HG03432 (cell line): Measurements from ENCODE around the gene RCVRN.

ENCODE experiments used
- ATAC-seq: cut with Tn5 transposase; IDR thresholded peaks from one replicate; pipeline ENCODE4 v1.9.1; 2021; ENCODE audit warnings: mild to moderate bottlenecking, moderate library complexity; ENCODE audit not compliant: unreplicated experiment

RCVRN gene

GRCh38 chr17:9899280-9900043 is 5.6 kb downstream of the RCVRN start:
- ATAC-seq = no peak

DNA sequence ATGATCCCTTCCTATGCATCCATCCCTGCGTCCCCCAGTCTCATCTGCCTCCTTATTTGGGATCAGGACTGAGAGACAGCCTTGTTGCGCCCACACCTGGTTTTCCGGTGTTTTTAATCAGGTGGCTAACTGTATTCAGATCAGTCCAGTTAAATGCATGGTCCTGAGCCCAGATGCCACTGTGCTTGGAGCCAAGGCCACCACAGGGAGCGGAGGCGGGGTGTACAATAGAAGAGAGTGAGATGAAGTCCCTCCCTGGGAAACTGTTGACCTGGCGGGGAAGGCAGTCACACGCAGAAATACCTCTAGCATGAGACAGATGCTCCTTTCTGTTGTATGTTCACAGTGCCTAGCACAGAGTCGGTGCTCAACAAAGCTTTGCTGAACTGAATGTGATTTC is 6.3 kb downstream of the RCVRN start:
- ATAC-seq = no peak

DNA sequence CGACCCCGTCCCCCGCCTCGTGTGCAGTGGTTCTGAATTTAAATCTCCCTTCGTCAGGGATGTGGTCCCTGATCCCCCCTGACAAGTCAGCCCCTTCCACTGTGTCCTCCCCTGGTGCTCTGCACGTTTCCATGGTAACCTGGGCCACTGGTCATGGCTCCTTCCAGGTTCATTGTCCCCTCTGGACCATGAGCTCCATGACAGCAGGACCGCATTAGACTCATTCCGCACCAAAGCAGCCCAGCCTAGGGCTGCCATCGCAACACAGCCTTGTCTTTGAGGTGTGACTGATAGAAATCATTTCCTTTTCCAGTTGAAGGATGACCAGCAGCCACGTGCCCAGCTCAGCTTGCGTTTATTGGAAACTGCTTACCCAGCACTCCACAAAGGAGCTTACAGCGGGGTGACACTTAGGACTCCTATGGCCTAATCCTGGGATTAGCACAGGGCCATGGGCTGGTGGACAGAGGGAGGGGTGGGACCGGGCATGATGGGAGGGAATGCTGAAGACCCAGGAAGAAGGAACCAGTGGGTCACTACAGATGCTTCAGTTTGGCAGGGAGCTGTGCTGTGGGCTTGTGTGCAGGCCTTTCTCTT is 7.6 kb downstream of the RCVRN start:
- no peak for ATAC-seq

GRCh38 chr17:9895923-9896322 is 9.1 kb downstream of the RCVRN start:
- no peak for ATAC-seq

DNA sequence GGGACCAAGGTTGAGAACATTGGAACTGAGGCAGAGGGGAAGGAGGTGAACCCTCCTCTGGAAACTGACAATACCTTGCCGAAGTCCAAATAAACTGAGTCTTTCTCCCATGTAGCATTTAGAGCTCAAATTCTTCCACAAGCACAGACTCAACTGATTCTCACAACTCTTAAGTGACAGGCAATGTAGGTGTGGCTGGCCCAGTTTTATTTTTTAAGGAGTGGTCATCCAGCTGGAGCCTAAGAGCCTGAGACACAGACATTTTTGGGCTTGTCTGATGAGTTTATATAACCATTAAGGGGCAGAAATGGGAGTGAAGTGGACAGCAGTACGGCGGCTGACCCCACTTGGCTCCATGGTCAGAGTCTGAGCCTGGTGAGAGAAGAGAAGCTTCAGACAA is 10.8 kb downstream of the RCVRN start:
- no peak for ATAC-seq

- no peak for ATAC-seq
Measured at GRCh38 chr17:9893411-9894012, 11.6 kb downstream of the RCVRN start.

DNA sequence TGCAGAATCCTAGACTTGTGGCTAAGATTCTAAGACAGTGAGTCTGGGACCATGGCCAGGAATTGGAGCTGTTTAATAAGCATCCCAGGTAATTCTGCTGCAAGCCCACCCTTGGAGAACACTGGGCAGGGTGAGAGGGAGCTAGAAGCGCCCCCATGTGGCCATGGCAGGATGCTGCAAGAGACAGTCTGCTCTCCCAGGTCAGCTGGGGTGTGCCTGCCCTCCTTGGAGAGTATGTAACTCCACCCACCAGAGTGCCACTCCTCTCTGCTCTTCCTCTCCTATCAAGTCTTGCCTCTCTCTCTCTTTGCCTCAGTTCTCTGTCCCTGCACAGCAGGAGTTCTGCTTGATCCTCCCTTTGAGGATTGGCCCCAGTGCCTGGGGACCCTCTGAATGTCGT is 14.9 kb downstream of the RCVRN start:
- no peak for ATAC-seq

DNA sequence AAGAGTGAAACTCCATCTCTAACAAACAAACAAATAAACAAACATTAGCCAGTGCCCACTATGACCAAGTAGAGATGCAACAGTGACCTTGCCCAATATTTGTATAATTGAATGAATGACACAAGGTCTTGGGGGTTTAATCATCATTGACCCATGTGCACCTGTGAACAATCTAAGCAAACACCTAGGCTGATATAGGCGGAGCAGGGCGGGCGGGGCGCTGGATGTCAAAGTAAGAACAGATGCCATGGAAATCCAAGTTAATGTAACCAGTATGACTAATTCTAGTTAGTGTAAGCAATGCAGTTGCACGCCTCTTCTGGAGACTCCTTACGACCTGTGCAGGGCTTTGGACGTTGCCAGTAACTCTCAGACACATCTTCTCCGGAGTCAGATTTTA is 17.6 kb downstream of the RCVRN start:
- ATAC-seq = no peak

DNA sequence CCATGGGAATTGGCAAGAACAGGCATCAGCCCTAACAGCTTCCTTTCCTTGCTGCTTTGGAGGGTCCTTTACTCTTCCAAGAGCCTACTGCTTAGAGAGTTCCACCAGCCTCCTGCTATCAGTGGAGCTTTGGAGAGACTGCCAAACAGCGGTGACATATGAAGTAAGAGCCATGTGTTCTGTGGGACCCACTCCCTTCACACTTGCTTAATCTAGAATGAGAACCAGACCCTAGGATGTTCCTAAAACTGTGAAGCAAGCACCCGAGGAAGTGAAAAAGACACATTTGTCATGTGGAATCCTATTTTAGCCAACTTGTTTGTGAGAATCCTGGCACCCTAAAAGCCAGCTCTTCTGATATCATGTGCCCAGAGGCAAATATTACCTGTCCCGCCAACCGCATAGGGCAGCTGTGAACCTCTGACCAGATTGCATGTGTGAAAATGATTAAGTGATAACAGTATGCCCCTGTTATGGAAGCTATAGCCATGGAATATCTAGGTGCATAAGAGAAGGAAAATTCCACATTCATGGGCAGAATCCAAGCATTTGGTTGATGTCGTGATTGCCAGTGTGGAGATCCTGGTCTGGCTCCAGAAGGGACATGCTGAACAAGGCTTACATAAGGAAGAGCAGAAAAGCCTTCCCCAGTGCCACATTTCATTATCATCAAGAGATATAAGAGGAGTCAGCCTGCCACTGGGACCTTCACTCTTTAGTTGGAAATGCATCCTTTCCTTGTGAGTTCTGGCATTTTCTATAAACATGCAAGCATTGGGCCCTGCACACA is 18.7 kb downstream of the RCVRN start:
- ATAC-seq = no peak

GRCh38 chr17:9883451-9883850 is 21.6 kb downstream of the RCVRN start:
- ATAC-seq = no peak

DNA sequence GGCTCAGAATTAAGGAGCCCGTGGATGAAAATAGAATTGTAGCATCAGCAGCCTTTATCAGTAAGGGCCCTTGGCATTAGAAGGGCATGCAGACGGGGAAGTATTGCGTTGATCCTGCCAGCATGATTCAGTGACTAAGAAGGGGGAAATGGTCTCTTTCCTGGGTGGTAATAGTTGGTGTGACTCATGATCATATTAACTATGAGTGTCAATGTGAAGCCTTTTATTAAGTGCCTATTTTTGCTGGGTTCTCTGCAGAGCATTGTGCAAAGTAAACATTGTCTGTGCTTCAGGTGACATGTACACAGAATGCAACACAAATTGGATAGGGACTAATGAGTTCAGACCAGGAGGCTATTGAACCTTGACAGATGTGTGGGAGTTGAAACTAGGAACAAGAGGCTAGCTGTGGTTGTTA is 24.5 kb downstream of the RCVRN start:
- ATAC-seq = no peak

DNA sequence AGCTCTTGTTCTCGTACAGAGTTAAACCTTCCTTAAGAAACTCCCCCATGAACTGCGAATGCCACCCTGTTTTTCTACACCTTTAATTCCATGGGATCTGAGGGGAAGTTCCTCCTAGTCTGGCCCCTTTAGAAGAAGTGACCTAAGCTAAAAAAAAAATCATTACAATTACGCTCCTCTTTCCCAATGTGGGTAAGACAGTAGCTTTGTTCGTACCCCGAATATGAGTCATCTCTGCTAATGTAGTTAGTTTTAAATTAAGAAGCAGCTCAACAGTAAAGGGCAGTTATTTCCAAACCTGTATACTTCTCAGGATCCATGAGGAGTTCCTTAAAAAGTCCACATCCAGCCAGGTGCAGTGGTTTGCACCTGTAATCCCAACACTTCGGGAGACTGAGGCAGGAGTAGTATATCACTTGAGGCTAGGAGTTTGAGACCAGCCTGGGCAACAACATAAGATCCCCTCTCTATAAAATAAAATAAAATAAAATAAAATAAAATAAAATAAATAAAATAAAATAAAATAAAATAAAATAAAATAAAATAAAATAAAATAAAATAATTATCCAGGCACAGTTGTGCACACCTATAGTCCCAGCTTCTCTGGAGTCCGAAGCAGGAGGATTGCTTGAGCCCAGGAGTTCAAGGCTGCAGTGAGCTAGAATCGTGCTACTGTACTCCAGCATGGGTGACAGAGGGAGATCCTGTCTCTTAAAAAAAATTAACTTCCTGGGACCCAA is 26.1 kb downstream of the RCVRN start:
- ATAC-seq = no peak

GRCh38 chr17:9878356-9878755 is 26.7 kb downstream of the RCVRN start:
- no peak for ATAC-seq

GRCh38 chr17:9875441-9875840 is 29.6 kb downstream of the RCVRN start:
- ATAC-seq = no peak

GRCh38 chr17:9874722-9875121 is 30.3 kb downstream of the RCVRN start:
- no peak for ATAC-seq

GRCh38 chr17:9872852-9873251 is 32.2 kb downstream of the RCVRN start:
- ATAC-seq = no peak

GRCh38 chr17:9868552-9868951 is 36.5 kb downstream of the RCVRN start:
- ATAC-seq = no peak

DNA sequence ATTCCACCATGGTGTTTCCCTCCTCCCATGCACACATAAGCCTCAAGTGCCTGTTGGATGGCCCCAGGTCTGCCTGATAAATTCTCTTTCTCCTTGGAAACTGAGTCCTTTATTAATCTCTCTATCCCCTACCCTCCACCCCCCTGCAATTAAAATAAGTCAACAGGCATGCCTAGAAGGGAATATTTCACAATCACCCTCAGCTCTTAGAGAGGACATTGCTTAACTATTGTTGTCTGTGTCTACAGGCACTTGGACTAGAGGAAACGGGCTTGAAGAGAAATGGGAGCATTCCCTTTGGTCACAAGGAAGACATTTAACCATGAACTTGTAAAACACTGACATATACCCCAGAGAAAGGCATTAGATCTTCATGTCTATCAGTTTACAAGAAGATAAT is 39.5 kb downstream of the RCVRN start:
- no peak for ATAC-seq

- no peak for ATAC-seq
Measured at GRCh38 chr17:9862949-9863348, 42.1 kb downstream of the RCVRN start.

DNA sequence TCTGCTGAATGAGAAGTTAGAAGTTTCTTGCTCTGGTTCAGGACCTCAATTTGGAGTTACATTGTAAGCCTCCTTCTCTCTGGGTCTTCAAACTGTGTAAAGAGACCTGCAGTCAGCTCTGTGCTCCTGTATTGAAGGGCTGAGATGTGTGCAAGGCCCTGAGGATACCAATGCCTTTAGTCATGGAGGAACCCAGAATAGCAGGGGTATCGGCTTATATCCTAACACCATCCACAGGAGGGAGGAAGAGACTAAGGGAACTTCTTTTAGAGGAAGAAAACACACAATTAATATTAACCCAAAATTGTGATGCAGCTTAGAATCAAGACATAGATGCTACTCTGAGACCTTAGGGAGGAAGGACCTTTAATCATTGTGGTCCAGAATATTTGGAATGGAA is 42.9 kb downstream of the RCVRN start:
- no peak for ATAC-seq

- no peak for ATAC-seq
Measured at GRCh38 chr17:9860851-9861250, 44.2 kb downstream of the RCVRN start.
